ENCODE data around the gene SDK1.

SDK1 gene

GRCh38 chr7:4265676-4266075, 964.6 kb downstream of the SDK1 start:
- Histone ChIP-seq H3K9me3 (ENCODE audit: severe bottlenecking) (no peaks in the 10 kb centered on the region), H3K27me3 (ENCODE audit: insufficient read depth, low read depth, severe bottlenecking) (no peaks in the 10 kb centered on the region), H3K27ac (no peak overlapping the region), H3K4me3 (ENCODE audit: low read depth, low read length) (no peak overlapping the region), H3K36me3 (no peaks in the 10 kb centered on the region)
- TF ChIP-seq CTCF (IDR thresholded peaks at IDR 0.05; ENCODE audit: low read depth, low read length), result no peak
- no peak for DNase-seq

- Histone ChIP-seq H3K4me3 (ENCODE audit: low read depth, low read length) (no peak overlapping the region), H3K27me3 (ENCODE audit: insufficient read depth, low read depth, severe bottlenecking) (no peaks in the 10 kb centered on the region), H3K36me3 (no peaks in the 10 kb centered on the region), H3K27ac (no peak overlapping the region), H3K9me3 (ENCODE audit: severe bottlenecking) (no peaks in the 10 kb centered on the region)
- TF ChIP-seq CTCF (IDR thresholded peaks at IDR 0.05; ENCODE audit: low read depth, low read length), result no peak
- no peak for DNase-seq
Observed at GRCh38 chr7:4266270-4267040, 965.4 kb downstream of the SDK1 start.

GRCh38 chr7:4267341-4268039, 966.4 kb downstream of the SDK1 start:
- H3K27ac ChIP-seq, result no peak overlapping the region
- no peak overlapping the region for H3K4me3 ChIP-seq (ENCODE audit: low read depth, low read length)
- no peaks in the 10 kb centered on the region for H3K36me3 ChIP-seq
- no peak for TF ChIP-seq CTCF (IDR thresholded peaks at IDR 0.05; ENCODE audit: low read depth, low read length)
- H3K9me3 ChIP-seq (ENCODE audit: severe bottlenecking), result no peaks in the 10 kb centered on the region
- no peak for DNase-seq
- H3K27me3 ChIP-seq (ENCODE audit: insufficient read depth, low read depth, severe bottlenecking), result no peaks in the 10 kb centered on the region

GRCh38 chr7:4268040-4268965, 967.3 kb downstream of the SDK1 start:
- no peak overlapping the region for H3K4me3 ChIP-seq (ENCODE audit: low read depth, low read length)
- H3K36me3 ChIP-seq, result no peaks in the 10 kb centered on the region
- H3K27ac ChIP-seq, result no peak overlapping the region
- no peak for DNase-seq
- no peaks in the 10 kb centered on the region for H3K27me3 ChIP-seq (ENCODE audit: insufficient read depth, low read depth, severe bottlenecking)
- no peaks in the 10 kb centered on the region for H3K9me3 ChIP-seq (ENCODE audit: severe bottlenecking)
- no peak for TF ChIP-seq CTCF (IDR thresholded peaks at IDR 0.05; ENCODE audit: low read depth, low read length)

- no peak for DNase-seq
- Histone ChIP-seq H3K27me3 (ENCODE audit: insufficient read depth, low read depth, severe bottlenecking) (no peaks in the 10 kb centered on the region), H3K27ac (no peak overlapping the region), H3K9me3 (ENCODE audit: severe bottlenecking) (no peaks in the 10 kb centered on the region), H3K4me3 (ENCODE audit: low read depth, low read length) (no peak overlapping the region), H3K36me3 (no peaks in the 10 kb centered on the region)
- no peak for TF ChIP-seq CTCF (IDR thresholded peaks at IDR 0.05; ENCODE audit: low read depth, low read length)
Observed at GRCh38 chr7:4269086-4269485, 968.0 kb downstream of the SDK1 start.
